D721Med (cell line): ENCODE measurements around the gene ATF7.
"Not testable (repeated sequence)": the region's sequence is repeated elsewhere in the genome, so short reads cannot be mapped to it uniquely, and the experiment has no call there.

Source experiments
- DNase-seq: peaks from one replicate; pipeline ENCODE4 v3.0.0; 2011; ENCODE audit warnings: low spot score; ENCODE audit not compliant: insufficient read length
- FAIRE-seq: peaks from 2 replicates; lab custom pipeline; 2011; peaks lifted over from hg19 to GRCh38; lab: Jason Lieb, UNC
- TF ChIP-seq, protein P1 (sequence below): IDR thresholded peaks from 2 replicates; pipeline ENCODE4 v1.5.1; 2012; ENCODE audit warnings: mild to moderate bottlenecking, control low read depth; ENCODE audit not compliant: insufficient read depth; ENCODE audit errors: missing control alignments

ATF7 gene

GRCh38 chr12:53484686-53485575, 141.3 kb downstream of the ATF7 start:
- FAIRE-seq (no peak), DNase-seq (no peak)
- TF ChIP-seq, protein P1, sequence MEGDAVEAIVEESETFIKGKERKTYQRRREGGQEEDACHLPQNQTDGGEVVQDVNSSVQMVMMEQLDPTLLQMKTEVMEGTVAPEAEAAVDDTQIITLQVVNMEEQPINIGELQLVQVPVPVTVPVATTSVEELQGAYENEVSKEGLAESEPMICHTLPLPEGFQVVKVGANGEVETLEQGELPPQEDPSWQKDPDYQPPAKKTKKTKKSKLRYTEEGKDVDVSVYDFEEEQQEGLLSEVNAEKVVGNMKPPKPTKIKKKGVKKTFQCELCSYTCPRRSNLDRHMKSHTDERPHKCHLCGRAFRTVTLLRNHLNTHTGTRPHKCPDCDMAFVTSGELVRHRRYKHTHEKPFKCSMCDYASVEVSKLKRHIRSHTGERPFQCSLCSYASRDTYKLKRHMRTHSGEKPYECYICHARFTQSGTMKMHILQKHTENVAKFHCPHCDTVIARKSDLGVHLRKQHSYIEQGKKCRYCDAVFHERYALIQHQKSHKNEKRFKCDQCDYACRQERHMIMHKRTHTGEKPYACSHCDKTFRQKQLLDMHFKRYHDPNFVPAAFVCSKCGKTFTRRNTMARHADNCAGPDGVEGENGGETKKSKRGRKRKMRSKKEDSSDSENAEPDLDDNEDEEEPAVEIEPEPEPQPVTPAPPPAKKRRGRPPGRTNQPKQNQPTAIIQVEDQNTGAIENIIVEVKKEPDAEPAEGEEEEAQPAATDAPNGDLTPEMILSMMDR, result no peak

DNA sequence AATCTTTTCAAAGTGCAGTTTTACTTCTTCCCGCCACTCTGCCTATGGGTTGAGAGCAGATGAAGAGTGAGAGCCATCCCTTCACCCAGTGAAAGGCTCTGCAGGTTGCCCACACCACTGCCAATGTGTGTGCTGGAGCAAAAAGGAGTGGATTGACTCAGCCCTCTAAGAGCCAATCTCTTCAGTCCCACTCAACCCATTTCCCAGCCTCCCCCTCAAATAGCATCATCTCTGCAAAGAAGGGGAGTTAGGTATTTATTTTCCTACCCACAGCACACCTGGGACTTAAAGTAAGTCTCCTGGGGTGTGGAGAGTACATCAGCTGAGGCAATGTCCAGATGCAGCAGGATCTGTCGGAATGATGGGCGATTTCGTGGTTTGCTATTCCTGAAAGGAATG, 142.2 kb downstream of the ATF7 start:
- TF ChIP-seq, protein P1, result no peak
- FAIRE-seq, result no peak

DNA sequence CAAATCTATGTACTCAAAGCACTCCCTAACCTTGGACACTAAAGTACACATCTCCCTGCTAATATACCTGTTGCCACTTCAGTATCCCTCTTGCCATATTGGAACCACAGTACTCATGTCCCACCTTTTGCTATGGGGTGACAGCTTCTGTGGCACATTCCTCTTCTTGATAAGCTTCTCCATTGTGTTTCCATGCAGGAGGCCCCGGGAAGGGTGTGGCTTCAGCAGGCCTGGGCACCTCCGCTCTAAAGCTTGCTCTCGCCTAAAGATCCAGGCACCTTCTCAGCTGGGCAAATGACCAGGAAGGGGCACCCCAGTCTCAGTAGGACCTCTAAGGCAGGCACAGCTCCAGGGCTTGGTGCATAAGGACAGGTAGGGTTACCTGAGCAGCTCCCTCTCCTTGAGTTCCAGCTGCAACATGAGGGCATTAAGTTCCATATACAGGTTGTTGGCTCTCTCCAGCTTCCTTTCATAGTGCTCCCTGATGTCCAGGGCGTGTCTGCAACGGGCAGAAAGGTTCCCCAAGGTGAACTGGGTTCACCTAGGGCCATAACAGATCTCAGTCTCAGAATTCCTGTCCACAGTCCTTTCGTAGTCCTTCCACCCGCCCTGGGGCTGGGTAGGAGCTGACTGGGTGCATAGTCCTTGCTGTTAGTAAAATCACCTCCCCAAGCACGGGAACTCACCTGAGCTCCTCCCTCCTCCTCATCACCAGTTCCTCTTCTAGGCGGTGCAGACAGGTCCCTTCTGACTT, 142.8 kb downstream of the ATF7 start:
- TF ChIP-seq, protein P1, result no peak
- DNase-seq (no peak), FAIRE-seq (no peak)

More for the DNA sequence above, 142.2 kb downstream of the ATF7 start:
- DNase-seq, result no peak

DNA sequence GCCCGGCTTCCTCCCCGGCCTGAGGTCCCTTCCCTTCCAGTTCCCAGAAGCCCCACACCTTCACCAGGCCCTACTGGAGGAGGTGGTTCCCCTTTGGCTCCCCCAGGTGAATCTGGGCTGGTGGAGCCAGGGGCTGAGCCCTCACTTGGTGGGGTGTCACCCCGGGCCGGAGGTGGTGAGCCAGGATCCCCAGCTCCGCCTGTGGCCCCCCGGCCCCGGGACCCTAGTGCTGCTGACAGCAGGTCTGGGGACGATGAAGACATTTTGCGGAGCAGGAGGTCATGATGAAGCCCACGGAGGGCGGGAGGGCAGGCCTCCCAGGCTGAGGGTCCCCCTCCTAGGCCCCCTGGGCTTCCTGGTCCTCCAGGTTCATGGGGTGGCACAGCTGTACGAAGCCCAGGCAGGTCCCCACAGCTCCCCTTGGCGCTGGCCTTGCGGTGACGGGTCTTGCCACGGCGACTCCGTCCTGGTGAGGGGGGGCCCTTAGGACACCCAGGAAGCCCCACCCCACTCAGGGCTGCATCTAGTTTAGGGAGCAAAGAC, 143.5 kb downstream of the ATF7 start:
- TF ChIP-seq, protein P1, result no peak
- DNase-seq (no peak), FAIRE-seq (no peak)

GRCh38 chr12:53481939-53482586, 144.1 kb downstream of the ATF7 start:
- no peak for FAIRE-seq

GRCh38 chr12:53481458-53481857, 144.7 kb downstream of the ATF7 start:
- FAIRE-seq, DNase-seq: not testable (repeated sequence)

More at GRCh38 chr12:53481939-53482586, 144.1 kb downstream of the ATF7 start:
- TF ChIP-seq, protein P1, result no peak
- DNase-seq, result no peak
